Measurements from ENCODE around the gene DYTN. TPM values are rescaled to one million over a fixed set of nuclear protein-coding genes. Genes with fewer than 3 reads are reported as not detected.

DYTN gene
- total and polyA plus RNA-seq, 12 donors: not detected

DNA sequence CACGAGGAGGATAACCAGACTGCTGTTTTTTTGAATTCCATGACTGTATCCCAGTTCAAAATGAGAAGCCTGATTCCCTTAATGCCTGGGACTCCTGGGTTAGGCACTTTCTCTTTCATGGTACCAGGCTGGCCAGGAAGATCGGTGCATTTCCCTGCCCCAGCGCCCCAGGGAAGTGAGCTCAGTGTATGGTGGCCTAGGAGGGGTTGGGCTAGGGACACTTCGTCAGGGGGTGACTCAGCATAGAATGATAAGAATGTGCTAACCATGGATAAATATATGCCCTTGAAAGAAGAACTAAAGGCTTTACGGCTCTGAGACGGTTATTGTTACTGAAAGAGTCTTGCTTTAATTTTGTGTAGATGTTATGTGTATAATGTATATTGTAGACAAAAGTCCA is 103.4 kb downstream of the DYTN start:
- TF ChIP-seq, protein P1, sequence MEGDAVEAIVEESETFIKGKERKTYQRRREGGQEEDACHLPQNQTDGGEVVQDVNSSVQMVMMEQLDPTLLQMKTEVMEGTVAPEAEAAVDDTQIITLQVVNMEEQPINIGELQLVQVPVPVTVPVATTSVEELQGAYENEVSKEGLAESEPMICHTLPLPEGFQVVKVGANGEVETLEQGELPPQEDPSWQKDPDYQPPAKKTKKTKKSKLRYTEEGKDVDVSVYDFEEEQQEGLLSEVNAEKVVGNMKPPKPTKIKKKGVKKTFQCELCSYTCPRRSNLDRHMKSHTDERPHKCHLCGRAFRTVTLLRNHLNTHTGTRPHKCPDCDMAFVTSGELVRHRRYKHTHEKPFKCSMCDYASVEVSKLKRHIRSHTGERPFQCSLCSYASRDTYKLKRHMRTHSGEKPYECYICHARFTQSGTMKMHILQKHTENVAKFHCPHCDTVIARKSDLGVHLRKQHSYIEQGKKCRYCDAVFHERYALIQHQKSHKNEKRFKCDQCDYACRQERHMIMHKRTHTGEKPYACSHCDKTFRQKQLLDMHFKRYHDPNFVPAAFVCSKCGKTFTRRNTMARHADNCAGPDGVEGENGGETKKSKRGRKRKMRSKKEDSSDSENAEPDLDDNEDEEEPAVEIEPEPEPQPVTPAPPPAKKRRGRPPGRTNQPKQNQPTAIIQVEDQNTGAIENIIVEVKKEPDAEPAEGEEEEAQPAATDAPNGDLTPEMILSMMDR (IDR thresholded peaks at IDR 0.05): no peak
- peak in 1 of 2 donors; percentile 10 for TF ChIP-seq POLR2A (IDR thresholded peaks at IDR 0.05)
- WGBS, 4 donors: 44 to 53% (median 50%) methylated on average over 6 of the region's 6 CpGs
- DNase-seq: peak in 6 of 7 donors; percentile 52 to 65 (median 56)
- intact Hi-C loops (cut with DNase I): no loop called here
- Histone ChIP-seq H3K4me1 (replicated peaks in 1 of 2) (peaks cover 0 to 3% of the 10 kb centered on the region in 2 donors), H3K27me3 (no peaks in the 10 kb centered on the region), H3K9me3 (replicated peaks in 1 of 3) (no peaks in the 10 kb centered on the region), H3K36me3 (replicated peaks in 1 of 2) (no peaks in the 10 kb centered on the region), H3K27ac (no peak overlapping the region), H3K4me3 (no peak overlapping the region)

DNA sequence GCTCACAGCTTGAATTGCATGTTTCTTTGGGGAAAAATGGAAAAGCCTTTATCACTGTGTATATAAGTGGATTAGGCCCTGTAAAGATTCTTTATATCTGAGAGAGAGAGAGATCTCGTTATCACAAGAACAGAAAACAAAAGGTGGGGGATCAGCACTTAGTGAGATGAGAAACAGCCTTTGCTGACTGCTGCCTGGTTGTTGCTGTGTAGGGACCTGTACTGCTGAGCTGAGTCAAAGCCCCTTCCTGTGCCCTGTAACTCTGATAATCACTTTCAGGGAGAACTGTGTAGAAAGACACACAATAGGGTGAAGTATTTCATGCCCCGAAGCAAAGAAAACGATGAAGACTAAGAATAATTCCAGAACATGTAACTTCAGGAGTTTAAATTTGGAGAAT is 106.5 kb downstream of the DYTN start:
- Histone ChIP-seq H3K4me3 (no peak overlapping the region), H3K9me3 (replicated peaks in 1 of 3) (no peaks in the 10 kb centered on the region), H3K27me3 (no peaks in the 10 kb centered on the region), H3K4me1 (replicated peaks in 1 of 2) (peaks cover 0 to 3% of the 10 kb centered on the region in 2 donors), H3K27ac (no peak overlapping the region), H3K36me3 (replicated peaks in 1 of 2) (no peaks in the 10 kb centered on the region)
- intact Hi-C loops (cut with DNase I): no loop called here
- 76 to 89% (median 80%) methylated on average over 3 of the region's 3 CpGs for WGBS, 4 donors
- TF ChIP-seq, protein P1 (IDR thresholded peaks at IDR 0.05): no peak
- TF ChIP-seq POLR2A (IDR thresholded peaks at IDR 0.05): no peak
- DNase-seq: no peak

DNA sequence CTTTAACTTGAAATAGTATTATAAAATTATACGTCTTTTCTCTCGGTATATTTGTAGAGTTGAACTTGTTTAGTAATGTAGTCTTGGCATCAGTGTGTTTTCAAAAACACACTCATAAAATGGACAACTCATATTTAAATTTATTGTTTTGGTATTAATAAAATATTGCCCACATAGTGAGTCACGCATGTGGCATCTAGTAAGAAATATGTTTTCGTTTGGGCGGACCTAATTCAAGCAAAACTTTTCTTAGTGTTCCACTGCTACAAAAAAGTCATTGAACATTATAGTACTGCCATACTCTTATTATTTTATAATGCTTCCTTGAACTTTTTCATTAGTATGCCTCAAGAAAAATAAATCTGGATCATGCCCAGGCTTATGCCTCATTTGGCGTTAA is 107.0 kb downstream of the DYTN start:
- WGBS, 4 donors: 92 to 94% (median 92%) methylated on average over 6 of the region's 6 CpGs
- H3K36me3 ChIP-seq (replicated peaks in 1 of 2): no peaks in the 10 kb centered on the region
- H3K4me1 ChIP-seq (replicated peaks in 1 of 2): peaks cover 0 to 3% of the 10 kb centered on the region in 2 donors
- no peaks in the 10 kb centered on the region for H3K27me3 ChIP-seq
- no peak overlapping the region for H3K27ac ChIP-seq
- H3K9me3 ChIP-seq (replicated peaks in 1 of 3): no peaks in the 10 kb centered on the region
- TF ChIP-seq, protein P1 (IDR thresholded peaks at IDR 0.05): no peak
- no peak for TF ChIP-seq POLR2A (IDR thresholded peaks at IDR 0.05)
- H3K4me3 ChIP-seq: no peak overlapping the region
- intact Hi-C loops (cut with DNase I): no loop called here
- no peak for DNase-seq

DNA sequence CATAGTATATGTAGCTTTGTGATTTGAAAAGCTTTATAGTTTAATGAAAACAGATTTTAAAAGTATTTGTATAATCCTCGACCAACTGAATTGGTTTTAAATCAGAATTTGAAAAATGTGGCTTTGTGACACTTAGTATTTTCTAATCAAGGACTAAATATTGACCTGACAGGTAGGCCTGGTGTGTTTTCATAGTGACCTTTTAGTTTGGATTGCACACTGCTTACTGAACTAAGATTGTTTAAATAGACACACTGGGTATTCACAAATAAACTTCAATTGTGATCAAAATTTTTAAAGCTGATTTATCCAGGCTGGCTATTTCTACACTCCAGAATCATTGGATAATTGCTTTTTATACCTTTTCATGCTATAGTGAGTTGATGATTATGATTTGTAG is 107.7 kb downstream of the DYTN start:
- no peaks in the 10 kb centered on the region for H3K27me3 ChIP-seq
- TF ChIP-seq POLR2A (IDR thresholded peaks at IDR 0.05): no peak
- TF ChIP-seq, protein P1 (IDR thresholded peaks at IDR 0.05): no peak
- H3K4me3 ChIP-seq: no peak overlapping the region
- no peaks in the 10 kb centered on the region for H3K4me1 ChIP-seq (replicated peaks in 1 of 2)
- WGBS, 4 donors: 70 to 84% (median 74%) methylated on average over 1 of the region's 1 CpG
- intact Hi-C loops (cut with DNase I): no loop called here
- no peak for DNase-seq
- no peak overlapping the region for H3K27ac ChIP-seq
- H3K9me3 ChIP-seq (replicated peaks in 1 of 3): no peaks in the 10 kb centered on the region
- H3K36me3 ChIP-seq (replicated peaks in 1 of 2): no peaks in the 10 kb centered on the region

Measured in adrenal gland (tissue), 12 donors.